NOMO-1 treated with DMSO at 0.1 percent for 48 hours (cell line): ENCODE results near the gene CD300LB.
"Not testable (repeated sequence)": the region's sequence is repeated elsewhere in the genome, so short reads cannot be mapped to it uniquely, and the experiment has no call there.

ENCODE experiments used
- DNase-seq: peaks from one replicate; lab custom pipeline; 2025; ENCODE audit not compliant: unreplicated experiment; lab: John Stamatoyannopoulos, UW

The CD300LB gene

DNA sequence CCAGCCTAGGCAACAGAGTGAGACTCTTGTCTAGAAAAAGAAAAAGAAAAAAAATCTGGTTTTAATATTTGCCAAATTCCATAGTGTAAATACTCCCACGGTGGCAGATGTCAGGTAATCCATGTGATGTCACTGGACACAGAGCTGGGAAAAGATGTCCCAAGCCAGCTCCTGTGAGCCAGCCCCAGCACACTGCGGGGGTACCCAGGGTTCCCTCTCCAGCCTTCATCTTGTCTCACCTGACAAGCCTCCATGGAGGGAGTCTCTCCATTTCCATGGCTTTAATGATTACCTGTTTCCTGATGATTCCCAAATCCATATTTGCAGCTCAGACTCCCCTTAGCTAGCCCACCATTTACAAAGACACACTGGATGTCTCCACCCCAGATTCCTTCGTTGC is 4.6 kb downstream of the CD300LB start:
- no peak for DNase-seq

DNA sequence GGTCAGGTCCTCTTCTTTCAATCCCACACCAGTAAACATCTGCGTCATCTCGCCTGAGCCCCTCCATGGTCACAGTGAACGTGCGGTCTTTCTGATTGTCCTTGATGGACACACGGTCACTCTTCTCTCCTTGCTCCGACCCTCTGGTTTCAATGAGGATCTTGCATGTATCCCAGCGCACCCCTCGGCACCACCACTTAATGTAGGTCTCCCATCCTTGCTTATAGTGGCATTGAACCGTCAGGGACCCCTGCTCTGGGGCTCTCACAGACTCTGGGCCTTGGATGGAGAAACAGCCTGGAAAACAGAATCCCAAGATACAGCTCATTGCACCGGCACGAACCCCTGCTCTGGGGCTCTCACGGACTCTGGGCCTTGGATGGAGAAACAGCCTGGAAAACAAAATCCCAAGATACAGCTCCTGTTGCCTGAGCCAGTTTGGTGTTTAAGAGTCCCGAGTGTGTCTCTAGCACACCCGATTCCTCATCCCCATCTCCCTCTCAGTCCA is 5.4 kb downstream of the CD300LB start:
- no peak for DNase-seq

DNA sequence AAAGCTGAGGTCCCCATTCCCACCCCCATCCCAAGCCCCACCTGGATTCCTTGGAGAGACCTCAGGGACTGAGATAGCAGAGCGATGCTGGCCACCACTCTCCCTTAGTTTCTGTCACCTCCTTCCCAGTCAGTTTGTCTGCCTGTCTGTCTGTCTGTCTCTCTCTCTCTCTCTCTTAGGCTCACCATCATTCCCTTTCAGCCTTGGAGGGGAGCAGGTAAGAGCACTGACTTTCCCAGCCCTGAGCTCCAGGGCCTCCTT is 5.9 kb downstream of the CD300LB start:
- no peak for DNase-seq

DNA sequence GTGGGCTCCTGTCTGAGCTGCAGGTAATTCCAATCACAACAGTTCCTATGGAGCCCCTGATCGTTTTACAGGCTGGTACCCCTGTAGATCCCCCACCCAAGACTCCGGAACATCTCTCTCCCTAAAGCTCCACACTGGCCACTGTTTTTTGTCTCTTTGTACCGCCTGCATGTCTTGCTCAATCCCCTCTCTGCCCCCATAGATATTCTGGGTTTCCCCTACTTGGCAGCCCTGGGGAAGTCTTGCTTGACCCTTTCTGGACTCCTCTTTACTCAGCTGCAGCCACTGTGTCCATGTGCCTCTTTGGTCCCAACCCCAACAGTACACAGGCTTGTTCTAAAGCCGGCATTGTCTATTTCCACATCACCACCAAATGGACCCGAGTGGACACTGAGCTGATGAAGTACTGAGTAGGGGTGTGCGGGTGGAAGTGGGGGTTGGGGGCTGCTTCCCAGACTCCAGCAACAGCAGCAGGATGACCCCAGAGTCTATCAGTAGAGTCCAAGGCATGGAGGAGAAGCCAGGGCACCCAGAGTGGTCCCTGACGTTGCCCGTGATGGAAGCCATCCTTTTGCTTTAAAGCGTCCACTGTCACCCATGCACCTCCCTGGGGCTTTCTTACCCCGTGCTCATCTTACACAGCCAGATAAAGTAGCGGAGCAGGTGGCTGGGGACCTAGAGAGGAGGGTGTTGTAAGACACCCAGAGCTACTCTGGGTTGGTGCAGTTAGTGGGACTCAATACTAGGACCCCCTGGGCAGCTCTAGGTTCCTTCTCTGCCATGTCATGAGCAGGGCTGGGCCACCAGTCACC is 6.4 kb downstream of the CD300LB start:
- no peak for DNase-seq

DNA sequence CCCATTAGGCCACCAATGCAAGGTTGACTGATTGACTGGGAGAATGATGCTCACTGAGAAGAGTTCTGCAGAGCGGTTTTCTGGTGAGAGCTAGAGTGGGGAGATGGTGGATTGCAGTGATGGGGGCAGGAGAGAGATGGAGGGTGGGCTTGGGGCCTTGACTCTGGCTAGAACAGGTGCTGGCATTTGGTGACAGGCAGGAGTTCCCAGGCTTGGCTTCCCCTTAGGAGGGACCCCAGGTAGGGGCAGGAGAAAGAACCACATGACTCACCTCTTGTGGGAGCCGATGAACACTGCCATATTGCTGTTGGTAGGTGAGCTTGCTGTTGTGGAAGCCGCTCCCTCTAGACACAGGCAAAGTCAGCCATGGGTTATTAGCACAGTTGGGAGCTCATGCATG is 8.0 kb downstream of the CD300LB start:
- no peak for DNase-seq

DNA sequence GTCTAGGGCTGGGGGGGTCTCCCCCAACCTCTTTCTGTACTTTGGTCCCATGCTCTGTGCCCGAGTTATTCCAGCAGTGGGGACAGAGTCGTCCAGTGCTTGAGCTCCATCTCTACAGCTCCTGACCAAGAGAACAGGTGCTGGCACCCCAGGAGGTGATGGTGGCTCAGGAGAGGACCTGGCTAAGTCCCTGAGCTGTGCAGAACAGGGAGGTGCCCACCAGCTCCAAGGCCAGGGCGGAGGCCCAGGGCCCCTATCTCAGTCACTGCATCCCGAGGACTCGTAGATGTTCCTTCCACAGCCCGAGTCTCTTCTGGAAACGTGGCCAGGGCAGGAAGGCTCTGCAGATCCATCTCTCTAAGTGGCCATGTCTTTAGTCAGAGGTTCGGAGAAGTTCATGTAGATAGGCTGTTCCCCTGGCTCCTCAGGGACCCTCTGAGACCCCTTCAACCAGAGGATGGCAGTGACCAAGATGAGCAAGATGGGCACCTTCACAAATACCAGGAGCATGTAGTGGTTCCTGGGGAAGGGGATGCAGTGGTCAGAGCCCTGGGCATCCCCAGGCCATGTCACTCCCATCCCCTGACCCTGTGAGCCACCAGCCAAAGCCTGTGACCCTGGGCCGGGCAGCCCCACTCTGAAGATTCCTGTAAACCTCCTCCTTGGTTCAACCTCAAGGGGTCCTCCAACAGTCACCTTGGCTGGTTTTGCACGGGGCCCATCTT is 8.7 kb downstream of the CD300LB start:
- DNase-seq, result no peak

DNA sequence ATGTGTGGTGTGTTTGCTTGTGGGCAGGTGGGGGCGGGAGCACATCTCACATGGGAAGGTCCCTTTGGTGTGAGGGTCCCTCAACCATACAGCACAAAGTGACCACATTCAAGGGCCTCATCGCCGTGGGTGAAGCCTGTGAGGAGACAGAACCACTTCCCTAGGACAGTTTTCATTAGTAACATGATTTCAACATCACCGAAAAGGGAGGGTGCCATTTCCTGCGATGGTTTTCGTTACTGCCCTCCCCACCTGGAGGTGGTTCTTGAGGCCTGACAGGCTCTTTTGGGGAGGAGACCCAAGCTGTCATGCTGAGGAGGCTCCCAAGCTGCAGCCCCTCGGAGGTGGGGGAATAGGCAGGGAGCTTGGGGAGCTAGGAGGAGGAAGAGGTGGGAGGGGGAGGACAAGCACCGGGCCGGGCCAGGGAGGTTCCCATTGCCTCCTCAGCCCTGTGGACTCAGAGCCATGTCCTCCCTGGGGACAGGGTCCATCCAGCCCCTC is 9.5 kb downstream of the CD300LB start:
- DNase-seq, result peak; percentile 85

DNA sequence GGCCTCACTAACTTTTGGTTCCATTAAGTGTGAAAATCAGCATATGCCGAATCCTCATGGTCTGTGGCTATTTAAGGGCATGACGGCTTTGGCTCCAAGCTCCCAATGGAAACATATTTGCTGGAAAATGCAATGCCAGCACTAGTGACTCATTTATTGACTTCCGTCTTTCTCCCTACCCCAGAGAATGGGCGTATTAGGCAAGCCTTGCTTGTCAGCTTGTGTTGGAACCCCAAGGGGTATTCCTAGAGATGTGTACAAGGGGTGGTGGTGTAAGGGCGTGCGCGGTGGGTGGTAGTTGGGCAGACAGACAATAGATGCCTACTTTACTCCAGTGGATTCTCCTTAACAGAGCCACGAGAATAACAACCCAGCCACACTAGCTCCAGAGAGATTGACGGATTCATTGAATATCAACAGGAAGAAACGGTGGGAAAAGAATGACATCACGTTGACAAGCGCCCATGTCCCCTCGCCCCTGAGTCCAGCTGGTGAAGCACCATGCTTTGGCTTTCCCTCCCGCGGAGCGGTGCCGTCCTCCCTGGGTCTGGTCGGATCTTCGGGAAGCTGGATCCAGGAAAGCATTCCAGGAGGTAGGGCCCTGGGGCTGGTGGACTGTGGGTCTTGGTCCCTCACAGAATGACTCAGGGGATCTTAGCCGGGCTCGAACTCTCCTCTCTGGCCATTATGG is 10.3 kb downstream of the CD300LB start:
- DNase-seq, result peak; percentile 53

DNA sequence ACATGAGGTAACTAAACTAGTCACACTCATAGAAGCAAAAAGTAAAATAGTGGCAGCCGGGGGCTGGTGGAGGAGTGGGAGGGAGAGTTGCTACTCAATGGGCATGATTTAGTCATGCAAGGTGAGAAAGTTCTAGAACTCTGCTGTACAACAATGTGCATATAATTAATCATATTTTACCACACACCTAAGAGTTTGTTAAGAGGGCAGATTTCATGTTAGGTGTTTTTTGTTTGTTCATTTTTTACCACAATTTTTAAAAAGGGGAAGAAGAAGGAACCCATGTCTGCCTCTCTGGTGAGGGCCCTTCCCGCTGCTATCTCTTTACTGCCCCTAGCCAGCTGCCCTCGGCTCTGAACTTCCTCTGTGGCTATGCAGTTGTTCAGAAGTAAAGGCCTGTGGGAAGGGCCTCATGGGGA is 11.2 kb downstream of the CD300LB start:
- peak; percentile 94 for DNase-seq

DNA sequence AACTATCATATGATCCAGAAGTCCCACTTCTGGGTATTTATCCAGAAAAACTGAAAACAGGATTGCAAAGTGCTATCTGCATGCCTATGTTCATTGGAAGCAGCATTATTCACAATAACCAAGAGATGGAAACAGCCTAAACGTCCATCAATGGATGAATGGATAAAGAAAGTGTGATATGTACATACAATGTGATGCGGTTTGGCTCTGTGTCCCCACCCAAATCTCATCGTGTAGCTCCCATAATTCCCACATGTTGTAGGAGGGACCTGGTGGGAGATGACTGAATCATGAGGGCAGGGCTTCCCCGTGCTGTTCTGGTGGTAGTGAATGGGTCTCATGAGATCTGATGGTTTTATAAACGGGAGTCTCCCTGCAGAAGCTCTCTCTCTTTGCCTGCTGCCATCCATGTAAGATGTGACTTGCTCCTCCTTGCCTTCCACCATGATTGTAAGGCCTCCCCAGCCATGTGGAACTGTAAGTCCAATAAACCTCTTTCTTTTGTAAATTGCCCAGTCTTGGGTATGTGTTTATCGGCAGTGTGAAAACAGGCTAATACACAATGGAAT is 12.8 kb downstream of the CD300LB start:
- DNase-seq, result not testable (repeated sequence)

DNA sequence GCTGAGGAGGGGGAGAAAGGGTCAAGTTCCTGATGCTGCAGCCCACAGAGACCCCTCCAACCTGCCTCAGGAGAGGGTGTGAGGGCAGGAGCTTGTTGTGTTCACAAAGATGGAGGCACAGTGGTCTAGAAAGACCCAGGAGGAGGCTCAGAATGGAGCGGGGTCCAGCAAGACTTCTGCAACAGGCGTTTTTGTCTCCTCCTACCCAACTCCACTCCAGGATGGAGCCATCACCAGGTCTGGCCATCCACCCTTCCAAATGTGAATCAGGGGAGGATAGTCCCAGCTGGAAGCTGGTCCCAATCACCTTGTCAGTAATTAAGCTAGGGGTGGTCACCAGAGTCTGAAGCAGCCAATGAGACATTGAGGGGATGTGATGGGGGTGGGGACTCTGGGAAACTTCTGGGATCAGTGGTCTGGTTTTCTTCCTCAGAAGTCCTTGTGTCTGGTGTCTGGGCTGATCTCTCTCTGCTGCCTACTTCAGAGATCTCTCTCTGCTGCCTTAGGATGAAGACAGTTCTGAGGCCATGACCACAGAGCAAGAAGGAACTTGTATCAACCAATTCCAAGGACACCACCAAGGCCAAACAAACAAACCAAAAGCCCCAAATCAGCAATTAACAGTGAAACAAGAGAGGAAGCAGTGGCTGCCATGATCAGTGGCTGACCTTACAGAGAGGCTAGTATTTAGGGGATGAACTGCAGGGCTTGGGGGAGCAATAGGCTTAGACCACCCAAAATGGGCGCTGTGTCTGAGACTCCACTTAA is 14.5 kb downstream of the CD300LB start:
- DNase-seq, result peak; percentile 8

DNA sequence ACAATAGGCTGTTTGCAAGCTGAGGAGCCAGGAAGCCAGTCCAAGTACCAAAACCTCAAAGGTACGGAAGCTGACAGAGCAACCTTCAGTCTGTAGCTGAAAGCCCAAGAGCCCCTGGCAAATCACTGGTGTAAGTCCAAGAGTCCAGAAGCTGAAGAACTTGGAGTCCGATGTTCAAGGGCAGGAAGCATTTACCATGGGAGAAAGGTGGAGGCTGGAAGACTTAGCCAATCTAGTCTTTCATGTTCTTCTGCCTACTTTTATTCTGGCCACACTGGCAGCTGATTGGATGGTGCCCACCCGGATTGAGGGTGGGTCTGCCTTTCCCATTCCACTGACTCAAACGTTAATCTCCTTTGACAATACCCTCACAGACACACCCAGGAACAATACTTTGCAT is 15.3 kb downstream of the CD300LB start:
- no peak for DNase-seq

DNA sequence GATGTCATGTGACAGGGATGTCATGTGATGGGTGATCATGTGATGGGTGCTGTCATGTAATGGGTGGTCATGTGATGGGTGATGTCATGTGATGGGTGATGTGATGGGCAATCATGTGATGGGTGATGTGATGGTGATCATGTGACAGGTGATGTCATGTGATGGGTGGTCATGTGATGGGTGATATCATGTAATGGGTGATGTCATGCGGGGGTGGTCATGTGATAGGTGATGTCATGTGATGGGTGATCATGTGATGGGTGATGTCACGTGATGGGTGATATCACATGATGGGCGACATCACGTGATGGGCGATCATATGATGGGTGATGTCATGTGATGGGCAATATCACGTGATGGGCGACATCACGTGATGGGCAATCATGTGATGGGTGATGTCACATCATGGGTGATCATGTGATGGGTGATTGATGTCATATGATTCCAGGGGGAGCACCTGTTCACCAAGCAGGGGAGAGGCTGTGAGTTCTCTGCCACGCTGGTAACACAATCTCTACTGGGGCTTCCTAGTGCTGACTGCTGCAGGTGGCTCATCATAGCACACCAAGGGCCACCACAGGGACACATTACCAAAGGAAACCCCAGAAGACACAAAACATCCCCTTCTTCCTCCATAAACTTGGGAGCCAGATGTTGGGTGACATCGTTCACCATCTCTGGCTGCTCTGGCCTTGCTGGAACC is 16.5 kb downstream of the CD300LB start:
- no peak for DNase-seq

DNA sequence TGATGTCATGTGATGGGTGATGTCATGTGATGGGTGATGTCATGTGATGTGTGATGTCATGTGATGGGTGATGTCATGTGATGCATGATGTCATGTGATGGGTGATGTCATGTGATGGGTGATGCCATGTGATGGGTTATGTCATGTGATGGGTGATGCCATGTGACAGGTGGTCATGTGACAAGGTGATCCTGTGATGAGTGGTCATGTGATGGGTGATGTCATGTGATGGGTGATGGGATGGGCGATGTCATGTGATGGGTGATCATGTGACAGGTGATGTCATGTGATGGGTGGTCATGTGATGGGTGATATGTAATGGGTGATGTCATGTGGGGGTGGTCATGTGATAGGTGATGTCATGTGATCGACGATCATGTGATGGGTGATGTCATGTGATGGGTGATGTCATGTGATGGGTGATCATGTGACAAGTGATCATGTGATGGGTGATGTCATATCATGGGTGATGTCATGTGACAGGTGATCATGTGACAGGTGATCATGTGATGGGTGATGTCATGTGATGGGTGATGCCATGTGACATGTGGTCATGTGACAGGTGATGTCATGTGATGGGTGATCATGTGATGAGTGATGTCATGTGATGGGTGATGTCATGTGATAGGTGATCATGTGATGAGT is 17.2 kb downstream of the CD300LB start:
- peak; percentile 40 for DNase-seq

DNA sequence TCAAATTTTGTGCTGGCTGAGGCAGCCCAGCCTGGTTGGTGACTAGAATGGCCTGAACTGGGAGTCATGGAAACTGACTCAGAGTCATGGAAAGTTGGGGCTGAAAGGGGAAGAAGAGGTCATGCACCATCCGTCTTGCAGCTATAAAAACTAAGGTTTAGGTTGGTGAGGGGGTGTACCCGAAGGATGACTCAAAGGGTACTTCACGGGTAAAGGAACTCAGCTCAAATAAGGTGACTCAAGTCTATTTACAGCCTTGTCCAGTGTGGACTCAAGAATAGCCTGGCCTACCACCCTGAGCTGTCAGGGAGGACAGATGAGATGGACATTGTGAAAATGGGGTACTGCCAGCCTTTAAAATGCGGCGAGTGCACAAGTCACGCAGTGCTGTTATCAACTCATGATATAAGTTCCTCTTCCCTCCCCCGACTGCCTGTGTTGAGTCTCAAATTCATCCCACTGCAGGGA is 18.6 kb downstream of the CD300LB start:
- peak; percentile 91 for DNase-seq

DNA sequence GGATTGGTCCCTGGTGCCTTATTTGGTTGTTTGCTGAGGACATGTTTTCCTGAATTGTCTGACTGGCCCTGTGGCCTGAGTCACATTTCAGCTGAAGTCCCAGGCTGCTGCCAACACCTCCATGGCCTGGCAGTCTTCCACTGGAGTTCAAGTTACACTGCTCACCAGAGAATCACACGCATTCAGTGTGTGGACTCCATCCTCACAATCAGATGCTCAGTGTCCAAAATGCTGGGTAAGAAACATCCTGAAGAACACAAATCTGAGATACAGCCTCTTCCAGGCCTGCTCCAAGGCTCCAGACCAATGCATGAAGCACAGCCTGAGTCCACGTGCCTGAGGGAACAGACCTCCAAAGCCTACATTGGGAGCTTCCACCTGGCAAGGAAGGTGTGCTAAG is 19.2 kb downstream of the CD300LB start:
- no peak for DNase-seq

DNA sequence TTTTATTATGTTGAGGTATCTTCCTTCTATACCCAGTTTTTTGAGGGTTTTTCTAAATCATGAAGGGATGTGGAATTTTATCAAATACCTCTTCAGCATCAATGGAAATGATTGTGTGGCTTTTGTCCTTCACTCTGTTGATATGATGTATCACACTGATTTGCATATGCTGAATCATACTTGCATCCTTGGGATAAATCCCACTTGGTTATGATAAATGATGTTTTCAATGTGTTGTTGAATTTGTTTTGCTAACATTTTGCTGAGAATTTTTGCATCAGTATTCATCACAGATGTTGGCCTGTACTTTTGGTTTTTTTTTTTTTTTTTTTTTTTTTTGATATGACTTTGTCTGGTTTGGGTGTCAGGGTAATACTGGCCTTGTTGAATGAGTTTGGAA is 23.1 kb downstream of the CD300LB start:
- DNase-seq, result no peak

DNA sequence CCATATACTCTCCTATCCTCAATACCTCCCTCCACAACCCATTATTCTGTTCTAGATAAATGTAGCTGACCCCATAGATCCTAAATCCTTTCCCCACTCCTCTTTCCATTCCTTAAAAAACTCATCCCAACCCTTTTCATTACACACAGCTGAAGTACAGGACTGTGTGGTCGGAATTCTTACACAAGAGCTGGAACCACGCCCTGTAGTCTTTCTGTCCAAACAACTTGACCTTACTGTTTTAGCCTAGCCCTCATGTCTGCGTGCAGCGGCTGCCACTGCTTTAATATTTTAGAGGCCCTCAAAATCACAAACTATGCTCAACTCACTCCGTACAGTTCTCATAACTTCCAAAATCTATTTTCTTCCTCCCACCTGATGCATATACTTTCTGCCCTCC is 27.3 kb downstream of the CD300LB start:
- DNase-seq, result not testable (repeated sequence)

DNA sequence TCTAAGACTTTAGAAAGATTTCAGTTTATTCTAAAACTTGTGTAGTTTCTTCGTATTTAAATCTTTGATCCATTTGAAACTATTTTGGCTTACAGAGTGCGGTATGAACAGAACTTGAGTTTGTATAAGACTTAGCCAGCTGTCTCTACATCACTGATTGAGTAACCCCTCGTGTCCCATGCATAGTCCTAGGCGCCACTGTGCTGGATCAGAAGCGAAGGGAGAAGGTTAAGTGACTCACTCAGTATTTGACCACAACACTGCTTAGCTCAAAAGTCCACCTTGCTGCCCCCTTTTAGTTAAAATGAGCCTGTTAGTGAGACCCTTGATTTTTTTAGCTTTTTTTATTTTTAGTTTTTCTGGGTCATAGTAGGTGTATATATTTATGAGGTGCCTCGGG is 28.4 kb downstream of the CD300LB start:
- DNase-seq, result peak; percentile 54
